B cell (primary cell): ENCODE results near the gene ZNF157. TPM values are rescaled to one million over a fixed set of nuclear protein-coding genes. Genes with fewer than 3 reads are reported as not detected.

ENCODE experiments used
- ATAC-seq: fragments of 200-7000 bp; cut with Tn5 transposase; one replicate; pipeline ENCODE4 v1.10.0; 2021; ENCODE audit warnings: low read depth, mild to moderate bottlenecking, moderate number of reproducible peaks, moderate library complexity
- CTCF ChIA-PET: fragments of 350-600 bp; sonication (Branson Sonifier 250); formaldehyde crosslinking; loops from one replicate; lab custom pipeline; 2021; ENCODE audit warnings: antibody characterized with exemption, inconsistent platforms; lab: Charles Lee
- POLR2A ChIA-PET: fragments of 350-600 bp; sonication (Branson Sonifier 250); formaldehyde crosslinking; loops from one replicate; lab custom pipeline; 2021; ENCODE audit warnings: antibody characterized with exemption; lab: Charles Lee
- DNase-seq: peaks from one replicate; pipeline ENCODE4 v3.0.0; 2013
- H2AFZ ChIP-seq: 2 replicates; pipeline ENCODE4 v1.6.1; 2012; ENCODE audit warnings: mild to moderate bottlenecking, low read depth, low read length; ENCODE audit not compliant: insufficient read depth, poor library complexity, severe bottlenecking
- H3K27ac ChIP-seq, 2 donors: 1 replicate in 1 of 2; 2 replicates in 1 of 2; pipeline ENCODE4 v1.5.1; 2012 to 2013; ENCODE audit warnings: low read length in 2 of 2, mild to moderate bottlenecking in 2 of 2, moderate library complexity in 1 of 2
- H3K27me3 ChIP-seq, 4 experiments: fragments of 200-600 bp in 1 of 4; sonication (generic) in 1 of 4; replicated peaks in 1 of 4; 1 replicate in 2 of 4; 2 replicates in 2 of 4; pipeline versions ENCODE4 v1.6.1 to v1.7.0; 2013 to 2016; ENCODE audit warnings: low read length in 3 of 4, mild to moderate bottlenecking in 2 of 4, mixed read lengths in 1 of 4, moderate library complexity in 1 of 4; ENCODE audit not compliant: insufficient read depth in 4 of 4, control insufficient read depth in 3 of 4; ENCODE audit errors: control extremely low read depth in 1 of 4
- H3K36me3 ChIP-seq, 2 experiments: replicated peaks in 1 of 2; 1 replicate in 1 of 2; 2 replicates in 1 of 2; pipeline versions ENCODE4 v1.6.1 to v1.7.1; 2013; ENCODE audit warnings: low read length in 1 of 2; ENCODE audit not compliant: insufficient read depth in 2 of 2, control insufficient read depth in 1 of 2; ENCODE audit errors: control extremely low read depth in 1 of 2, extremely low read depth in 1 of 2
- H3K4me1 ChIP-seq, 2 donors: fragments of 200-600 bp in 1 of 2; sonication (generic) in 1 of 2; 1 replicate in 1 of 2; 2 replicates in 1 of 2; pipeline versions ENCODE4 v1.5.1 to v1.6.1; 2013 to 2017; ENCODE audit warnings: low read length in 2 of 2; ENCODE audit not compliant: control insufficient read depth in 2 of 2, insufficient read depth in 2 of 2
- H3K4me2 ChIP-seq: replicated peaks from 2 replicates; pipeline ENCODE3; 2012; ENCODE audit warnings: mild to moderate bottlenecking, low read depth, low read length; ENCODE audit not compliant: poor library complexity, severe bottlenecking
- H3K4me3 ChIP-seq, 5 experiments: fragments of 200-600 bp in 1 of 5; sonication (generic) in 1 of 5; 1 replicate in 3 of 5; 2 replicates in 2 of 5; pipeline versions ENCODE4 v1.5.1 to v1.7.0; 2011 to 2016; ENCODE audit warnings: low read length in 4 of 5, mild to moderate bottlenecking in 4 of 5, low read depth in 2 of 5, control low read depth in 1 of 5, moderate library complexity in 1 of 5; ENCODE audit not compliant: insufficient read depth in 1 of 5; ENCODE audit errors: control extremely low read depth in 1 of 5, extremely low read depth in 1 of 5
- H3K79me2 ChIP-seq: fragments of 200-600 bp; sonication (generic); one replicate; pipeline ENCODE4 v1.6.0; 2016; ENCODE audit warnings: low read length; ENCODE audit not compliant: control insufficient read depth, insufficient read depth
- H3K9ac ChIP-seq: fragments of 200-600 bp; sonication (generic); 2 replicates; pipeline ENCODE4 v1.6.1; 2017; ENCODE audit warnings: mild to moderate bottlenecking, low read length, moderate library complexity
- H3K9me3 ChIP-seq, 3 donors: one replicate each; pipeline versions ENCODE4 v1.6.1 to v1.7.1; 2013; ENCODE audit warnings: low read length in 2 of 3; ENCODE audit not compliant: control insufficient read depth in 2 of 3, insufficient read depth in 1 of 3; ENCODE audit errors: control extremely low read depth in 1 of 3
- H4K20me1 ChIP-seq: 2 replicates; pipeline ENCODE4 v1.6.0; 2012; ENCODE audit warnings: mild to moderate bottlenecking, low read length; ENCODE audit not compliant: insufficient read depth, control insufficient read depth, poor library complexity, severe bottlenecking
- H3K27ac Mint-ChIP-seq: one replicate; pipeline ENCODE4 v1.8.0; 2021; ENCODE audit warnings: mixed read lengths
- H3K27me3 Mint-ChIP-seq: one replicate; pipeline ENCODE4 v1.8.0; 2021; ENCODE audit warnings: mixed read lengths
- H3K4me1 Mint-ChIP-seq: one replicate; pipeline ENCODE4 v1.8.0; 2021; ENCODE audit warnings: mixed read lengths
- H3K4me3 Mint-ChIP-seq: one replicate; pipeline ENCODE4 v1.8.0; 2021; ENCODE audit warnings: mixed read lengths
- H3K9me3 Mint-ChIP-seq: one replicate; pipeline ENCODE4 v1.8.0; 2022; ENCODE audit warnings: mixed read lengths; ENCODE audit not compliant: insufficient read depth
- CTCF ChIP-seq: fragments of 200-600 bp; IDR thresholded peaks from one replicate; pipeline ENCODE4 v1.8.0; 2022; ENCODE audit warnings: antibody characterized with exemption, mild to moderate bottlenecking
- EZH2 ChIP-seq: IDR thresholded peaks from 2 replicates; pipeline ENCODE4 v1.6.1; 2012; ENCODE audit warnings: borderline replicate concordance, low read depth, mild to moderate bottlenecking, moderate library complexity, low read length; ENCODE audit not compliant: insufficient read depth, poor library complexity, severe bottlenecking
- WGBS: methylation state at CpG from one replicate; pipeline ENCODE4 v1.1.5; 2013; ENCODE audit warnings: missing lambda C conversion rate; ENCODE audit not compliant: insufficient coverage; 5-methylcytosine and 5-hydroxymethylcytosine counted together
- intact Hi-C: fragments of 100-400 bp; cut with micrococcal nuclease; formaldehyde crosslinking; loops from one replicate; pipeline ENCODE4 v1.10.0; 2022
- polyA plus RNA-seq: library from polyadenylated mRNA; depleted of rRNA; stranded (reverse); fragments of >200 nt; gene quantifications from 2 replicates; pipeline ENCODE4 v1.2.3, GENCODE V29; 2012
- small RNA-seq: library from RNA; depleted of rRNA; stranded (forward); fragments of <200 nt; gene quantifications from one replicate; pipeline ENCODE3, GENCODE V24; 2012; ENCODE audit warnings: low replicate concordance, low read depth; ENCODE audit not compliant: insufficient read length
- total RNA-seq, 2 donors: library from RNA; stranded (reverse); fragments of 120-200 nt in 1 of 2; gene quantifications; 1 replicate in 1 of 2; 2 replicates in 1 of 2; pipeline versions ENCODE4 v1.2.3 to v1.2.4, GENCODE V29; 2013 to 2022

The ZNF157 gene
- total and polyA plus RNA-seq, 2 donors (not counting 1 experiment from before 2014, with no cell fraction given) = 0.28 to 0.99 TPM

GRCh38 chrX:47460561-47460960 lies 90.2 kb downstream of the ZNF157 start:
- no peaks in the 10 kb centered on the region for H3K4me1 ChIP-seq
- H3K36me3 ChIP-seq = peaks cover 0 to 10% of the 10 kb centered on the region in 2 experiments
- H3K27me3 ChIP-seq = no peaks in the 10 kb centered on the region
- CTCF ChIA-PET = no interaction called here
- Mint-ChIP-seq H3K4me3 (no peak overlapping the region), H3K27me3 (no peaks in the 10 kb centered on the region), H3K9me3 (no peaks in the 10 kb centered on the region), H3K4me1 (no peaks in the 10 kb centered on the region), H3K27ac (no peak overlapping the region)
- H4K20me1 ChIP-seq = no peaks in the 10 kb centered on the region
- DNase-seq (no peak), ATAC-seq (no peak)
- intact Hi-C loops = no loop called here
- no peak overlapping the region for H3K4me3 ChIP-seq
- WGBS = no CpG with 5 or more reads among the region's 1 CpG
- H3K27ac ChIP-seq = no peak overlapping the region
- no peak overlapping the region for H2AFZ ChIP-seq
- POLR2A ChIA-PET = no interaction called here
- H3K79me2 ChIP-seq = peaks cover 5% of the 10 kb centered on the region
- H3K9ac ChIP-seq = no peak overlapping the region
- TF ChIP-seq CTCF (no peak), EZH2 (no peak)
- no peak overlapping the region for H3K4me2 ChIP-seq
- H3K9me3 ChIP-seq = peaks cover 0 to 3% (median 0%) of the 10 kb centered on the region in 3 donors

Small RNA genes lying within 50 kb of the gene (small RNA-seq; reads per million reads assigned to genes)
- not detected for gene SNORA11C

Other genes with a start within 250 kb of the ZNF157 start
- gene NDUFB11, start 225.9 kb upstream of the ZNF157 start, total RNA-seq = 51.0 and 56.8 TPM in 2 replicates
- 33.4 and 59.7 TPM in 2 replicates for gene NDUFB11, start 225.9 kb upstream of the ZNF157 start, polyA plus RNA-seq
- 51.5 and 51.6 TPM in 2 replicates for gene RBM10, start 225.4 kb upstream of the ZNF157 start, total RNA-seq
- gene RBM10, start 225.4 kb upstream of the ZNF157 start, polyA plus RNA-seq = 41.1 and 48.7 TPM in 2 replicates
- 166 and 173 TPM in 2 replicates for gene UBA1, start 176.7 kb upstream of the ZNF157 start, total RNA-seq
- 168 and 211 TPM in 2 replicates for gene UBA1, start 176.7 kb upstream of the ZNF157 start, polyA plus RNA-seq
- gene CDK16, start 151.9 kb upstream of the ZNF157 start, total RNA-seq = 58.6 and 68.2 TPM in 2 replicates
- gene CDK16, start 151.9 kb upstream of the ZNF157 start, polyA plus RNA-seq = 92.9 and 133 TPM in 2 replicates
- gene USP11, start 137.6 kb upstream of the ZNF157 start, total RNA-seq = 132 and 136 TPM in 2 replicates
- 61.6 and 63.4 TPM in 2 replicates for gene USP11, start 137.6 kb upstream of the ZNF157 start, polyA plus RNA-seq
- 17.4 and 18.9 TPM in 2 replicates for gene ZNF41, start 112.6 kb downstream of the ZNF157 start, total RNA-seq
- 5.5 and 5.7 TPM in 2 replicates for gene ZNF41, start 112.6 kb downstream of the ZNF157 start, polyA plus RNA-seq
- 103 and 127 TPM in 2 replicates for gene ARAF, start 190.6 kb downstream of the ZNF157 start, total RNA-seq
- 97.9 and 116 TPM in 2 replicates for gene ARAF, start 190.6 kb downstream of the ZNF157 start, polyA plus RNA-seq
- gene TIMP1, start 211.9 kb downstream of the ZNF157 start, total RNA-seq = 6.9 and 8.8 TPM in 2 replicates
- gene TIMP1, start 211.9 kb downstream of the ZNF157 start, polyA plus RNA-seq = 12.8 and 13.7 TPM in 2 replicates
- not detected in 2 replicates for gene SYN1, start 249.3 kb downstream of the ZNF157 start, total RNA-seq
- not detected in 2 replicates for gene SYN1, start 249.3 kb downstream of the ZNF157 start, polyA plus RNA-seq